ENCODE results near the gene ERC2. TPM values are rescaled to one million over a fixed set of nuclear protein-coding genes. Genes with fewer than 3 reads are reported as not detected.

Gene ERC2
- polyA plus RNA-seq, 2 of the 4 experiments (the other 2 are of a cell fraction), result 0.16 TPM; not detected in 1

GRCh38 chr3:55909373-55909772 is 558.9 kb downstream of the ERC2 start:
- Histone ChIP-seq H3K4me3 (no peak overlapping the region), H3K27ac (no peak overlapping the region), H3K4me2 (no peak overlapping the region), H3K9me3 (no peaks in the 10 kb centered on the region), H3K4me1 (no peaks in the 10 kb centered on the region)
- no peak for FAIRE-seq
- TF ChIP-seq ELK1 (IDR thresholded peaks at IDR 0.05; ENCODE audit: low read depth, low read length), result no peak
- no peak for TF ChIP-seq ZNF302 (CRISPR knock-in tag; IDR thresholded peaks at IDR 0.05)
- no peak for TF ChIP-seq ZSCAN20 (CRISPR knock-in tag; IDR thresholded peaks at IDR 0.05)
- no peak for TF ChIP-seq BCL3 (IDR thresholded peaks at IDR 0.05)
- no peak for TF ChIP-seq HOXA7 (CRISPR knock-in tag; IDR thresholded peaks at IDR 0.05)
- TF ChIP-seq HOXB13 (CRISPR knock-in tag; IDR thresholded peaks at IDR 0.05; ENCODE audit: low read depth), result no peak
- TF ChIP-seq POLR2AphosphoS2 (conservative IDR thresholded peaks at IDR 0.05; ENCODE audit: low read length), result no peak
- no peak for TF ChIP-seq RAD21 (conservative IDR thresholded peaks at IDR 0.05 in 1 of 2, IDR thresholded peaks at IDR 0.05 in 1 of 2)
- no peak for TF ChIP-seq HMGXB4 (CRISPR knock-in tag; IDR thresholded peaks at IDR 0.05; ENCODE audit: borderline replicate concordance)
- no peak for TF ChIP-seq JUNB (IDR thresholded peaks at IDR 0.05)
- no peak for TF ChIP-seq SREBF2 (IDR thresholded peaks at IDR 0.05)
- TF ChIP-seq FOSB (CRISPR knock-in tag; IDR thresholded peaks at IDR 0.05), result no peak
- no peak for TF ChIP-seq HDAC2 (IDR thresholded peaks at IDR 0.05)
- no peak for DNase-seq (ENCODE audit: low read depth in 1 of 2, low spot score in 1 of 2)
- WGBS (ENCODE audit: missing lambda C conversion rate), result 59% methylated on average over 3 of the region's 3 CpGs
- ChIA-PET POLR2A (no interaction called here), CTCF (no interaction called here)
- ATAC-seq, result no peak

- ChIA-PET CTCF (no interaction called here), POLR2A (no interaction called here)
- H3K4me3 ChIP-seq, result no peak overlapping the region
- no peak overlapping the region for H3K4me2 ChIP-seq
- WGBS (ENCODE audit: missing lambda C conversion rate), result 29% methylated on average over 3 of the region's 3 CpGs
- DNase-seq (ENCODE audit: low read depth in 1 of 2, low spot score in 1 of 2) (no peak), ATAC-seq (no peak), FAIRE-seq (no peak)
- no peak overlapping the region for H3K27ac ChIP-seq
- TF ChIP-seq TFCP2L1 (CRISPR knock-in tag; IDR thresholded peaks at IDR 0.05), result no peak
- TF ChIP-seq FOSL2 (IDR thresholded peaks at IDR 0.05), result no peak
- TF ChIP-seq FOSL2 (CRISPR knock-in tag; IDR thresholded peaks at IDR 0.05), result no peak
- no peak for TF ChIP-seq MAFK (IDR thresholded peaks at IDR 0.05; ENCODE audit: partially characterized antibody)
- TF ChIP-seq HOXA7 (CRISPR knock-in tag; IDR thresholded peaks at IDR 0.05), result no peak
- TF ChIP-seq HMGXB4 (CRISPR knock-in tag; IDR thresholded peaks at IDR 0.05; ENCODE audit: borderline replicate concordance), result no peak
- no peak for TF ChIP-seq HEYL (CRISPR knock-in tag; IDR thresholded peaks at IDR 0.05)
- TF ChIP-seq PHF8 (IDR thresholded peaks at IDR 0.05; ENCODE audit: borderline replicate concordance, low read depth), result no peak
- TF ChIP-seq E2F6 (IDR thresholded peaks at IDR 0.05; ENCODE audit: borderline replicate concordance, low read depth), result no peak
- TF ChIP-seq TP53 (CRISPR knock-in tag; IDR thresholded peaks at IDR 0.05), result no peak
- no peak for TF ChIP-seq JUN (IDR thresholded peaks at IDR 0.05)
- no peak for TF ChIP-seq CBX2 (IDR thresholded peaks at IDR 0.05; ENCODE audit: borderline replicate concordance, low read depth)
- TF ChIP-seq EHMT2 (IDR thresholded peaks at IDR 0.05; ENCODE audit: low read depth), result no peak
- TF ChIP-seq HDAC2 (IDR thresholded peaks at IDR 0.05), result no peak
- no peak for TF ChIP-seq CHD4 (IDR thresholded peaks at IDR 0.05; ENCODE audit: borderline replicate concordance)
- no peak for TF ChIP-seq NR3C1 (IDR thresholded peaks at IDR 0.05)
- TF ChIP-seq NFE2L2 (conservative IDR thresholded peaks at IDR 0.05; ENCODE audit: low read length), result no peak
- TF ChIP-seq EP300 (IDR thresholded peaks at IDR 0.05), result no peak
- no peaks in the 10 kb centered on the region for H3K9me3 ChIP-seq
- no peaks in the 10 kb centered on the region for H3K4me1 ChIP-seq
These were observed 560.7 kb downstream of the ERC2 start for GRCh38 chr3:55907616-55908015.
